ENCODE measurements around the gene SEMA4A.

GRCh38 chr1:156140879-156141707 is 12.3 kb upstream of the SEMA4A start:
- TF ChIP-seq CTCF (conservative IDR thresholded peaks at IDR 0.05 in 1 of 2, IDR thresholded peaks at IDR 0.05 in 1 of 2; ENCODE audit: low read depth in 1 of 2, low read length in 2 of 2), result peak; percentile 46 to 55
- no peak for TF ChIP-seq EZH2 (IDR thresholded peaks at IDR 0.05; ENCODE audit: low read length, missing control alignments)
